Progenitor cell of endocrine pancreas (in vitro differentiated cells): ENCODE results near the gene C18orf32. TPM values are rescaled to one million over a fixed set of nuclear protein-coding genes. Genes with fewer than 3 reads are reported as not detected.

Experiments used
- DNase-seq: peaks from one replicate; pipeline ENCODE4 v3.0.0; 2021; ENCODE audit warnings: low spot score; ENCODE audit not compliant: unreplicated experiment
- H3K27ac Mint-ChIP-seq: 2 replicates; pipeline ENCODE4 v1.8.0; 2021; ENCODE audit warnings: mild to moderate bottlenecking, moderate library complexity, mixed read lengths
- H3K27me3 Mint-ChIP-seq: 2 replicates; pipeline ENCODE4 v1.8.0; 2021; ENCODE audit warnings: mixed read lengths
- H3K36me3 Mint-ChIP-seq: 2 replicates; pipeline ENCODE4 v1.8.0; 2022; ENCODE audit warnings: mixed read lengths; ENCODE audit not compliant: insufficient read depth
- H3K4me1 Mint-ChIP-seq: 2 replicates; pipeline ENCODE4 v1.8.0; 2021; ENCODE audit warnings: low read depth, mixed read lengths
- H3K4me3 Mint-ChIP-seq: 2 replicates; pipeline ENCODE4 v1.8.0; 2021; ENCODE audit warnings: low read depth, mild to moderate bottlenecking, moderate library complexity, mixed read lengths
- H3K9me3 Mint-ChIP-seq: 2 replicates; pipeline ENCODE4 v1.8.0; 2021; ENCODE audit warnings: low read depth, mixed read lengths
- CTCF ChIP-seq: fragments of 200-600 bp; sonication (generic); IDR thresholded peaks from one replicate; pipeline ENCODE4 v1.5.0; 2021; ENCODE audit warnings: antibody characterized with exemption, mild to moderate bottlenecking; ENCODE audit not compliant: unreplicated experiment
- long read RNA-seq: library from polyadenylated mRNA; unstranded; transcript quantifications from one replicate; pipeline ENCODE4 v2.0.0, GENCODE V29; 2020
- total RNA-seq: library from RNA; stranded (reverse); gene quantifications from 2 replicates; pipeline ENCODE4 v1.2.1, GENCODE V29; 2021

C18orf32 gene
- total RNA-seq: 55.6 and 58.1 TPM in 2 replicates
- long read RNA-seq, full-length matches to known transcripts: 85 of 90 reads
- long read RNA-seq, partial matches to known transcripts: 3 of 90 reads
- long read RNA-seq, other reads (novel, unspliced or antisense): 2 of 90 reads

DNA sequence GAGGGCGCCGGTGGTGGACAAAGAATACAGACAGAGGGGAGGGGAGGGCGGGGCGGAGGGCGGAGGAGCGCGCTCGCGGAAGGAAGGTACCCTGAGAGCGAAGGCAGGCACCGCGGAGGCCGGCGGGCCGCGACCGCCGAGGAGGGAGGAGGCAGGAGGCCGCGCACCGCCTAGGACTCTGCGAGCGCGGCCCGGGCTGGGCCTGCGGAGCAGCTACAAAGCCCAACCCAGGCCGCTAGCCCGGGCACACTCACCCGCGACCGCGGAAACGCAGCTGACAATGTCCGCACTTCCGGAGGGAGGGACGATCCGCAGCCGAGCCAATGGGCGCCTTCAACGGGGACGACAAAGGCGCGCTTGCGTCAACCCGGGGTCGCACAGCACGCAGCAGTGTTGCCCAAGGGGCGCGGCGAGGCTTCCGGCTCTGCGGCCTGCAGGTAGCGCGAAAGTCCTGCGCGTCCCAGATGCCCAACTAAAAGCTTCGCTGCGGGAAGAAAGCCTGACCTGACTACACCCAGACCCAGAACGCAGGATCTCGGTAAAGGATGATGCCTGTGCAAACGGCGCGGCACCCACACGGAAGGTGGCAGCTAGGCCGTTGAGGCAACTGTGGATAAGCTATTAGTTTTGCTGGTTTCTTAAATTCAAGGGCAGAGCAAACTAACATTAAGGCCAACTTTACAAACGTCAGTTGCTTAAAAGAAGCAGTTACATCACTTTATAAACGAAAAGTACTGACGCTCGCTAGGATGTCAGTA is at the start of gene C18orf32:
TSS of gene C18orf32 (minus strand) at position 282 of the 758 bp plus-strand sequence. CDS start 3,486 bp downstream, outside the sequence.
- H3K4me3 Mint-ChIP-seq: peak within 1 kb of the TSS; percentile 99
- peak; percentile 89 for DNase-seq
- TF ChIP-seq CTCF: no peak
- H3K9me3 Mint-ChIP-seq: no peaks in the 10 kb centered on the region
- H3K27ac Mint-ChIP-seq: peak within 1 kb of the TSS; percentile 99
- H3K27me3 Mint-ChIP-seq: no peaks in the 10 kb centered on the region
- H3K36me3 Mint-ChIP-seq: peaks cover 34% of the 10 kb centered on the region
- H3K4me1 Mint-ChIP-seq: peaks cover 39% of the 10 kb centered on the region

DNA sequence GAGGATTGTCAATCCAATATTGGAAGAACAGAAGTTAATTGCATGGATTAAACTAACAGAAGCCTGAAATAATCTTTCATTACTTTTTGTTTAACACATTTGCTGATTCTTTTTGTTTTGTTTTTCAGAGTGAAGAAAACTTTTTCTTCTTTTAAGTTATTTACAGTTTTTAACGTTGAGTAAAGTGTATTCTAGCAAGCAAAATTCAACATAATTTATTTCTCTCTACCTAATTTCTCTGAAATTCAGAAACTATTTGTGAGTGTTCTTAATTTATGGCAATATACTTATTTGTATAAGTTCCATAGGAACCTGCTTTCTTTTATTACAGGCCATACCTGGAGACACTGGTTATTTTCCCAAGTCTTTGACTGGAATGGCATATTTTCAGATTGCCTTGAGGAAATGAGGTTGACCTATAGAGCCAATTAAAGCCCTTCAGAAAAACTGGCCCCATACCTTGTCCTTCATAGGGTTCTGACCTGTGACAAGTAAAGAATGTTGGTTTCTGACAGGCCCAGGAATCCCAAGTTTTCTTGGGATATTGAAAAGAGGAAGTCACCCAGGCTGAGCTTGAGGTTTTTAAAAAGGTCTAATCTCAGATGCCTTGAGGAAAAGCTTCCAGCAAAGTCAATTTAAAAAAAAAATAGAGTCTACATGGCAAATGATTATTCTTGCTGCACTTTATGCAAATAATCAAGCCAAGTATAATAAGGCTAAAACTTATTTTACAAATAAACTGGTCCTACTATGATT is 48.0 kb upstream of the C18orf32 start:
- H3K9me3 Mint-ChIP-seq: peaks cover 9% of the 10 kb centered on the region
- DNase-seq: no peak
- H3K4me3 Mint-ChIP-seq: no peak overlapping the region
- H3K36me3 Mint-ChIP-seq: peaks cover 1% of the 10 kb centered on the region
- H3K27ac Mint-ChIP-seq: no peak overlapping the region
- no peaks in the 10 kb centered on the region for H3K27me3 Mint-ChIP-seq
- no peak for TF ChIP-seq CTCF
- peaks cover 14% of the 10 kb centered on the region for H3K4me1 Mint-ChIP-seq

DNA sequence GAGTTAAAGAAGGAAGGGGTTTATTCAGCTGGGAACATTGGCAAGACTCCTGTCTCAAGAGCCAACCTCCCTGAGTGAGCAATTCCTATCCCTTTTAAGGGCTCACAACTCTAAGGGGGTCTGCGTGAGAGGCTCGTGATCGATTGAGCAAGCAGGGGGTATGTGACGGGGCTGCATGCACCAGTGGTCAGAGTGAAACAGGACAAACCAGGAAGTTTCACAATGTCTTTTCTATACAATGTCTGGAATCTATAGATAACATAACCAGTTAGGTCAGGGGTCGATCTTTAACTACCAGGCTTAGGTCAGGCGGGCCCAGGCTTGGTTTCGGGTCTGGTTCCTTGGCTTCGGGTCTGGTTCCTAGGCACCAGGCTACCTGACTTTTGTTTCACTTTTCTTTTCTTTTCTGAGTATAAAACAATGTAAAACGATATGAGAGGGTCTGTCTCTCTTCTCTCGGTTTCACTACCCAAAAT is 44.7 kb upstream of the C18orf32 start:
- H3K4me3 Mint-ChIP-seq: no peak overlapping the region
- no peak for TF ChIP-seq CTCF
- peaks cover 1% of the 10 kb centered on the region for H3K36me3 Mint-ChIP-seq
- peak overlapping the region; percentile 49 for H3K27ac Mint-ChIP-seq
- H3K9me3 Mint-ChIP-seq: peaks cover 10% of the 10 kb centered on the region
- no peak for DNase-seq
- H3K4me1 Mint-ChIP-seq: peaks cover 25% of the 10 kb centered on the region
- H3K27me3 Mint-ChIP-seq: no peaks in the 10 kb centered on the region

DNA sequence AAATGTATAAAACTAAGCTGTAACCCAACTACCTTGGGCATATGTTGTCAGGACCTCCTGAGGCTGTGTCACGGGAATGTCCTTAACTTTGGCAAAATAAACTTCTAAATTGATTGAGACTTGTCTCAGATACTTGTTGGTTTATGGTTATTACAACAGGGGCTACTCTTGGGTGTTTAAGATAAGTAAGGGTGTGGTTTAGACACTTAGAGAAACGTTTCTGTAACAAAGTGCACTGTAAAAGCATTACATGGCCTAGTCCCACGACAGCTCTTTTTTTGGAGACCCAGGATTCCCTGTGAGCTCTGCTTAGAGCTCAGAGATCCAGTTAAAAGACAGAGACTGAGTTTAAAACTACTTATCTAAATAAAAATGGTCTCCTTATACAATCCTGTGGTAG is 42.6 kb upstream of the C18orf32 start:
- H3K27me3 Mint-ChIP-seq: no peaks in the 10 kb centered on the region
- H3K4me3 Mint-ChIP-seq: no peak overlapping the region
- H3K4me1 Mint-ChIP-seq: peaks cover 25% of the 10 kb centered on the region
- H3K36me3 Mint-ChIP-seq: no peaks in the 10 kb centered on the region
- no peak for TF ChIP-seq CTCF
- H3K27ac Mint-ChIP-seq: no peak overlapping the region
- peaks cover 7% of the 10 kb centered on the region for H3K9me3 Mint-ChIP-seq
- DNase-seq: no peak

DNA sequence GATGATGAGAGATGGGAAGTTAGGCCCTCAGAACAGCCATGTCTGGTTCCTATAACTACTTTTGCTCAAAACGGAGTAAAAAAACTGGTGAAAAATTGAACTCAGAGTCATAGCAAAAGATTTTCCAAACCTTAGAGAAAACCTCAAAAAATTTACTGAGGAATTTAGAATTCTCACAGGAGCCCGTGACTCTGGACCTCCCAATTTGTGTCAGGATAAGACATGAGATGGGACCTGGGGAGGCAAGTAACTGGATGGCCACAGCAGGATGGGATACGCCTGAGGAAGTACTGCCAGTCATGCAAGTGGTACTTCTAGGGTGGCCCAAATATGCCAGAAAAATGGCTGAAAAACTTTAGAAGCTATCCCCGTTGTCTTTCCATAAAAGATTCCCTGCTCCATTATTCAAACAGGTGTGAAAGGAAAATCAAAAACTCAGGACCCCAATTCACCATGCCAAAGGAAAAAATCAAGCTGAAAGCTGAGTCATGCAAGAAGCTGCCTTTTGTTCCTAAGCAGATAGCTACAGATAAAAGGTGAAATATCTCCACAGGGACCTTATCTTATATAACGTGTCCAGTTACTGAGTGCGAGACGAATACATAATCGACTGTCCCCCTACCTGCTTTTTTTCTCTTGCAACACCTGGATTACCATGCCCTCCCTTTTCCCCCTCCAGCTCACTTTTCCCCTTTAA is 40.7 kb upstream of the C18orf32 start:
- no peak overlapping the region for H3K27ac Mint-ChIP-seq
- no peaks in the 10 kb centered on the region for H3K27me3 Mint-ChIP-seq
- peaks cover 7% of the 10 kb centered on the region for H3K9me3 Mint-ChIP-seq
- H3K4me3 Mint-ChIP-seq: no peak overlapping the region
- no peaks in the 10 kb centered on the region for H3K36me3 Mint-ChIP-seq
- no peak for TF ChIP-seq CTCF
- peaks cover 30% of the 10 kb centered on the region for H3K4me1 Mint-ChIP-seq
- no peak for DNase-seq
